Stimulated activated CD4-positive, alpha-beta T cell treated with anti-CD3 and anti-CD28 coated beads, Interleukin-1b, Interleukin-23, amount 100 ng/mL, for 1 hour (primary cell): ENCODE data around the gene NUDT22.
A peak's percentile ranks its signal among the peaks of the same experiment; 100 is the strongest.

Experiments used
- DNase-seq, 2 donors: peaks; one replicate each; pipeline ENCODE4 v3.0.0-alpha.2; 2020; ENCODE audit warnings: low read depth in 2 of 2

NUDT22 gene

DNA sequence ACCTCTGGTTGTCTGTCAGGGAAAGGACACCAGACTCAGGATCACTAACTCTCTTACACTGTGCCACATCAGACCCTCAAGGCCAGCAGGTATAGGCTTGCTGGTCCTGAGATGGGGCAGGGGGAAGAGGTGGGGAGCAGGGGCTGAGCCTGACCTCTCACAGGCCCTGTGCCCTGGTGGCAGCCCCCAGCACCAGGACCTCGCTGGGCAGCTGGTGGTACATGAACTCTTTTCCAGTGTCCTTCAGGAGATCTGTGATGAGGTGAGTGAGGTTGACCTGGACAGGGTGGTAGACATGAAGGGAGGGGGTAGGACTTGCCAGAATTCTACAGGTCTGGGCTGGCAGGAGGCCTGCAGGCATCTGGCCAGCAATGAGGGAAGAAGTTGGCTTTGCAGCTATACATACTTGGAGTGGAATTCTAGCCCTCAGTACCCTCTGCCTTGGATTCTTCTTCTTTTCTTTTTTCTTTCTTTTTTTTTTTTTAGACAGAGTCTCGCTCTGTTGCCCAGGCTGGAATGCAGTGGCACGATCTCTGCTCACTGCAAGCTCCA, 1.4 kb downstream of the NUDT22 start:
- DNase-seq: no peak

DNA sequence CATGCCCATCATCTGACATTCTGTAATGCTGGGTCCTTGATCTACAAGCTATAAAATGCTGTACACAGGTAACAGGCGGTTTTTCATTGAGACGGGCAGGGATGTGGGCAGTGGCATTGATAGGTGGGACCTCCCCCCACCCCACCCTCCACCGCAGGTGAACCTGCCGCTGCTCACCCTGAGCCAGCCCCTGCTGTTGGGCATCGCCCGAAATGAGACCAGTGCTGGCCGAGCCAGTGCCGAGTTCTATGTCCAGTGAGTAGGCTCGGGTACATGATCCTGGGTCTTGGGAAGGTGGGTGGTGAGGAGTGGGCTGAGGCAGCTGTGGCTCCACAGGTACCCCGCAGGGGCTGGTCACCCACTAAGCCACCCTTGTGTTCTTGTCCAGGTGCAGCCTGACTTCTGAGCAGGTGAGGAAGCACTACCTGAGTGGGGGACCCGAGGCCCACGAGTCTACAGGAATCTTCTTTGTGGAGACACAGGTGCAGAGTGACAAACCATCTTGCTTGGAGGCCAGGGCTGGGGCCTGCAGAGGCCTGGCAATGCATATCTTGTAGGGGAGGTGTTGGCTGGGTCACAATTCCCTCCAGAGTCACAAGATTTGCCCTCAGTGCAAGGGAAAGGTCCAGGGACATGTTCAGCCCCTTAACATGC, 3.1 kb downstream of the NUDT22 start:
- DNase-seq: no peak

DNA sequence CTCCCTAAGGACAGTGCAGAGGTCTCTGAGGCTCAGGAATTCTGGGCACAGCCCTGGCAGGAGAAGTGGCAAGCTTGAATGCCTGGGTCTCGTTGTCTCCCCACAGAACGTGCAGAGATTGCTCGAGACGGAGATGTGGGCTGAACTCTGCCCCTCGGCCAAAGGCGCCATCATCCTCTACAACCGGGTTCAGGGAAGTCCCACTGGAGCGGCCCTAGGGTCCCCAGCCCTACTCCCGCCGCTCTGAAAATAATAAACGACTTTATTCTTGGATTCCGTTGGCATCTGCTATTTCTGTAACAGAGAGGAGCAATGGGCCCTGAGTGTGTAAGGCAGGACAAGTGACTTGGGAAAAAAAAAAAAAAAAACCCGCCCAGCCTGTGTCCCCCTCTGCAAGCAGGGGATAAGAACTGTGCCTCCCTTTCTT, 3.7 kb downstream of the NUDT22 start:
- no peak for DNase-seq

DNA sequence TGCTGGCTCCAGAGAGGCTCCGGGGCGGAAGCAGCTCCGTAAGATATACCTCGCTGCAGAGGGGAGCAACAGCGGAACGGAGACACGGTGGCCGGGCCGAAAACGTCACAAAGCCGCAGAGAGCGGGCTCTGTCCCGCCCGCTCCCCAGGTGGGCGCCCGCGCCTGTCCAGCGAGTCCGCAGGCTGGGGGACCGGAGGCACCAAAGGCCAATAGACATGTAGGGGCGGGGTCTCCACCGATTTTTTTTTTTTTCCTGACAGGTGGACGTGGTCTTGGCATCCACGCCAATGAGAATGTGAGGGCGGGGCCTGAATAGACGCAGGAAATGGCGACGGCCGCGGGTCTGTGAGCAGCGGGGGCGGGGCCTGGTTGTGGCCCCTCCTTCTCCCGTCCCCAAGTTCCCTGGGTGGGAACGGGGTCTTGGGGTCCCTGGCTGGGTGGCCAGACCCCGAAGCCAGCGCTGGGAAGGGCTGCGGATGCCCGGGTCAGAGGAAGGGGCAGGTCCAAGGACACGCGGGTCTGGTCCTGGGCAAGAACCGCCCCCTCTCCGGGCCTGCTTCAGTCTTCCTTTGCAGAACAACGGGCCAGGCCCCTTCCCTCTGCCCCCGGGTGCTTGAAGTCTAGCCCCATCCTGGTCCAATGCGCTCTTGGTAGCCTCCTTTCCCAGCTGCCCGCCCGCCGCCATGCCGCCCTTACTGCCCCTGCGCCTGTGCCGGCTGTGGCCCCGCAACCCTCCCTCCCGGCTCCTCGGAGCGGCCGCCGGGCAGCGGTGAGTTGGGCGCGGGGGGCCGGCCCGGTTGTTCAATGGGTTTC, 4.3 kb downstream of the NUDT22 start, which contains the start of gene DNAJC4:
DNAJC4 (plus strand) TSS at position 378 of the 814 bp plus-strand sequence; CDS start at position 685, 307 bp downstream.
- peak; percentile 69 to 76 for DNase-seq

DNA sequence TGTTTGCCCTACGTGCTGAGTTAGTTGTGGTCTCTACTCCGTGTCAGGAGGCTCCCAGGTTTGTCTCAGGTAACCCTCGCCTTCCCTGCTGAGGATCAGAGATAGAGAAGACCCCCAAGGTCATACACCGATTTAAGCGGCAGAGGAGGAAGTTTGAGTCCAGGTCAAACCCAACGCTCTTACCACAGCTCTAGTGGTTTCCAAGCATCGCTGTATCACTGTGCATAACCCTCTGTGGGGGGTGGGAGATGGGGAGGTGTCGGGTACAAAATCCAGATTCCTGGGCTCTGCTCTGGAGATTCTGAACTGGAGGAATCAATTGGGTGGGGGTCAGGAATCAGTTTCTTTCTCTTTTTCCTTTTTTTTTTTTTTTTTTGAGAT, 4.9 kb downstream of the NUDT22 start:
- DNase-seq: no peak

DNA sequence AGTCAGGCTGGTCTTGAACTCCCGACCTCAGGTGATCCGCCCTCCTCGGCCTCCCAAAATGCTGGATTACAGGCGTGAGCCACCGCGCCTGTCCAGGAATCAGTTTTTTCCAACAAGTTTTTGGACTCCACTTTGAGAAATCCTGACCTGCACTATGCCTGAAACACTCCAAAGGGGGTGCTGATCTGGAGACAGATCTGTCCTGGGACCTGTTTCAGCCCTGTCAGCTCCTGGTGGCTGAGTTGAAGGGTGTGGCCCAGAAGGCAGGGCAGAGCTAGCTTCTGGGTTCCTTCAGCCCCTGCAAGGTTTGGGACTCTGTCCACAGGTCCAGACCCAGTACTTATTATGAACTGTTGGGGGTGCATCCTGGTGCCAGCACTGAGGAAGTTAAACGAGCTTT, 5.5 kb downstream of the NUDT22 start:
- no peak for DNase-seq

DNA sequence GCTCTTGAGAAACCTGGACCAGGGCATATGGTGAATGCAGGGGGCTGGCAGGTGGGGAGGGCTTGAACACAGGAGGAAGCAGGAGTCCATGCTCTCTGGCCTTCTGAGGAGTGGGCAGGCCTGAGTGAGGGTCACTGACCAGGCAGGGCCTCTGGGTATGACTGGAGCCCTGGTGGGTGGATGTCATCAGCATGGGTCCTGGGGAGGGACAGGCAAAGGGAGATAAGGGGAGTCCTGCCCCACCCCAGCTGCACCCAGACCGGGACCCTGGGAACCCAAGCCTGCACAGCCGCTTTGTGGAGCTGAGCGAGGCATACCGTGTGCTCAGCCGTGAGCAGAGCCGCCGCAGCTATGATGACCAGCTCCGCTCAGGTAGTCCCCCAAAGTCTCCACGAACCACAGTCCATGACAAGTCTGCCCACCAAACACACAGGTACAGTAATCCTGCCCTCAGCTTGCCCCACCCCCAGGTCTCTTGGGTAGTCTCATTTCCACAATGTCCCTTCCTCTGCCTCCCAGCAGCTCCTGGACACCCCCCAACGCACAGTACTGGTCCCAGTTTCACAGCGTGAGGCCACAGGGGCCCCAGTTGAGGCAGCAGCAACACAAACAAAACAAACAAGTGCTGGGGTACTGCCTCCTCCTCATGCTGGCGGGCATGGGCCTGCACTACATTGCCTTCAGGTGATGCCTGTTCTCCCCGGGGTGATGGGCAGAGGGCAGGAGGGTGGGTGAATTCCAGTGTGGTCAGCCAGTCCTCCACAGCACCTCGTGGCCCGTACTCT, 6.3 kb downstream of the NUDT22 start:
- DNase-seq: no peak

DNA sequence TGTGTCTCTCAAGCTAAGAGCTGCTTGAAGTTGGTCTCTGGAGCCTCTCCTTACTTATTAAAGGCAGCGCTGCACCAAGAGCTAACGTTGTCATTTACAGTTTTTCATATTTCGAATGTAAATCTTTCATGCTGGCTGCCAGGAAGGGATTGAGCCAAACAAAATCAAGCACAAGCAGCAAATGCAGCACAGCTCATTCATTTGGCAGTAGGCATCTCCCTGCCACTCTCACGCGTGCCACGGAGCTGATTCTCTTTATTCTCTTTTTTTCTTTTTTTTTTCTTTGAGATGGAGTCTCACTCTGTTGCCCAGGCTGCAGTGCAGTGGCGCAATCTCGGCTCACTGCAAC, 6.9 kb downstream of the NUDT22 start:
- DNase-seq: no peak

DNA sequence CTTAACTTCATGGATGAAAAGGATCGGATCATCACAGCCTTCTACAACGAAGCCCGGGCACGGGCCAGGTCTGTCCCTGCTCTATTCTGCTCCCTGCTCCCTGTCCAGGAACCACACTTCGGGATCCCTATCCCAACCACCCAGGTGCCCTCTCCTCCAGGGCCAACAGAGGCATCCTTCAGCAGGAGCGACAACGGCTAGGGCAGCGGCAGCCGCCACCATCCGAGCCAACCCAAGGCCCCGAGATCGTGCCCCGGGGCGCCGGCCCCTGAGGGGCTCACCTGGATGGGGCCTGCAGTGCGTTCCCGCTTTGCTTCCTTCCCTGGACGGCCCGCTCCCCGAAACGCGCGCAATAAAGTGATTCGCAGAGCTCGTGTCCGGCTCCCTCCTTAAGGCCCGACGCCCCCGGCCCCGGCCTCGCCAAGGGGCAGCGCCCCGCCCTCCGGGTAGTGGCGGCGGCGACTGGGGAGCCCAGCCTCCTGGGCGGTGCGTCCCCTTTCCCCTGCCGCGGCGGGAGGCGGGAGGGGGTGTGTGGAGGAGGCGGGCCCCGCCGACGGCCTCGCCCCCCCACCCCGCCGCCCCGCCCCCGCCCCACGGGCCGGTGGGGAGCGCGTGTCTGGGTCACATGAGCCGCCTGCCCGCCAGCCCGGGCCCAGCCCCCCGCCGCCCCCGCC, 8.0 kb downstream of the NUDT22 start, which contains the start of gene VEGFB:
VEGFB (plus strand) TSS at position 672 of the 674 bp plus-strand sequence. CDS start 250 bp downstream, outside the sequence.
- DNase-seq: no peak

DNA sequence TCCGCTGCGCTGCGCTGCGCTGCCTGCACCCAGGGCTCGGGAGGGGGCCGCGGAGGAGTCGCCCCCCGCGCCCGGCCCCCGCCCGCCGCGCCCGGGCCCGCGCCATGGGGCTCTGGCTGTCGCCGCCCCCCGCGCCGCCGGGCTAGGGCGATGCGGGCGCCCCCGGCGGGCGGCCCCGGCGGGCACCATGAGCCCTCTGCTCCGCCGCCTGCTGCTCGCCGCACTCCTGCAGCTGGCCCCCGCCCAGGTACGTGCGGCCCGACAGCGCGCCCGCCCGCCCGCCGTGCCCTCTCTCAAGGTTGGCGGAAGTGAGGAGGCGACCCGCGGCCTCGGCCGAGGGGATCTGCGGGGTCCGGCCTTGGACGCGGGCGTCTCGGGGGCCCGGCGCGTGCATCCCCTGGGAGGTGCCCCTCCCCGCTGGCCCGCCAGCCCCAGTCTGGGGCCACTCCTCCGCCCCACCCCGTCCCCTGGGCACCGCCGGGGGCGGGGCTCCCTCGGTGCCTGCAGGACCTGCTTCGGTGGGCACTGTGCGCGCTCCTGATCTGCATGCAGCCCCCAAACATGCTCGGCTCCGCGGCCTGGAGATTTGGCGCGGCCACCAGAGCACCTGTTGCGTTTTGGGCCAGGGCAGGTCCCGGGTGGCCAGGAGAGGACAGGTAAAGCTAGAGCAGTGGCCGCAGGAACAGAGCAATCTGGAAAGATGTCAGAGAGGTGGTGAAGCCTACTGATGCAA, 8.7 kb downstream of the NUDT22 start:
- no peak for DNase-seq

DNA sequence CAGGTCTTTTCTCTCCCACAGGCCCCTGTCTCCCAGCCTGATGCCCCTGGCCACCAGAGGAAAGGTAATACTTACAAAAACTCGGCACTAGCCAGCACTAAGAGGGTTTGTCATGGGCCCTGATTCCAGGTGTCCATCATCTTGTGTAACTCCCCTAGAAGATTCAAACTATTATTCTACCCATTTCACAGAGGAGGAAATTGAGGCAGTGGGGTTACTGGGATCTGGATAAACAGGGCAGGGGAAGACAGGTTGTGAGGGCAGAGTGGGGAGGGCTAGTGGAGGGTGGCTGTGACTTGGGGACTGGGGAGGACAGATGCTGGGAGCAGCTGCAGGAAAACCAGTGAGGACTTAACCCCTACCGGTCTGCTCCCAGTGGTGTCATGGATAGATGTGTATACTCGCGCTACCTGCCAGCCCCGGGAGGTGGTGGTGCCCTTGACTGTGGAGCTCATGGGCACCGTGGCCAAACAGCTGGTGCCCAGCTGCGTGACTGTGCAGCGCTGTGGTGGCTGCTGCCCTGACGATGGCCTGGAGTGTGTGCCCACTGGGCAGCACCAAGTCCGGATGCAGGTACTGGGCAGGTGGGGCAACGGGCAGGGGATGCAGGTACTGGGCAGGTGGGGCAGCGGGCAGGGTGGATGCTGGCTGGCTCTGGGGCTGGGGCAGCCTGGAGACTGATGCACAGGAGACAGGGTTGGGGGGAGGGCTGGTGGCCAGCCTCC, 9.5 kb downstream of the NUDT22 start:
- DNase-seq: no peak

DNA sequence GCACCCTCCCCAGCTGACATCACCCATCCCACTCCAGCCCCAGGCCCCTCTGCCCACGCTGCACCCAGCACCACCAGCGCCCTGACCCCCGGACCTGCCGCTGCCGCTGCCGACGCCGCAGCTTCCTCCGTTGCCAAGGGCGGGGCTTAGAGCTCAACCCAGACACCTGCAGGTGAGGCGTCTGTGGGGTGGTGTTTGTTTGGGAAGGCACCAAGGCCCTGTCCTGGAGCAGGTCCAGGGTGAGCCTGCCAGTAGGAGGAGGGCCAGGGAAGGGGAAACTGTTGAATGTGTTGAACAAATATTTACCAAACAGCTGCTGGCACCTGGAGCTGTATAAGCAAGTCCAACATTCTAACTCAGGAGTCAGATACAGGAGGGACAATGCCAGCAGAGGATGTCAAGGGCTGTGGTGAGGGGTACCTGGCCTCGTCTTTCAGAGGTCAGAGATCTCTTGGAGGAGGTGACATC, 11.4 kb downstream of the NUDT22 start:
- no peak for DNase-seq

DNA sequence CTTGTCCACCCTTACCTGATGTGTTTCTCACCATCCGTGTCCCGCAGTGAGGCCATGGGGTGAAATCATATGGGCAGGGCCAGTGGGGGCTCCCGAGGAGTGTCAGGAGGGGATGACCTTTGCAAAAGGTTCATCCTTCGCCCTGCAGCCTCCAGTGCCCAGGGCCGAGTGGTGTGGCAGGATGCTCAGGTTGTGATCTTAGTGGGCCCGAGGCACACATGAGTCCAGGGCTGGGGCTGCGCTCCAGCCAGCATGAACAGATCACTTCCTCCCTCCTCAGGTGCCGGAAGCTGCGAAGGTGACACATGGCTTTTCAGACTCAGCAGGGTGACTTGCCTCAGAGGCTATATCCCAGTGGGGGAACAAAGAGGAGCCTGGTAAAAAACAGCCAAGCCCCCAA, 12.0 kb downstream of the NUDT22 start:
- no peak for DNase-seq

DNA sequence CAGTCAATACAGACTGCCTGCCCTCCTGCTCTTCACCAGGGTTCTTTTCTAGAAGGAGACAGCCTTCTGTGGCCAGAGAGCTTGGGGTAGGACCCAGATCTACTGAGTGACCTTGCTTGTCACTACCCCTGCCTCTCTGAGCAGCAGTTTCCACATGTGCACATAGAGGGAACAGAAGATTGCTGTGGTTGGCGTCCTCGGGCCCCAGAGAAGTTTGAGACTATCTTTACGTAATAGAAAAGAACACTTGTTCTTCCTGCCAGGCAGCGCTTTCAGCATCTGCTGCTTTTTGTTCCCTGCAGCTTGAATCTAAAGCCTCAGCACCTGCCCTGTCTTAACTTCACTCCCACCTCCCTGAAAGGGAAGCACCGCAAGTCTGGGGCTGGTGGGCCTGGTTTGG, 12.9 kb downstream of the NUDT22 start:
- no peak for DNase-seq

DNA sequence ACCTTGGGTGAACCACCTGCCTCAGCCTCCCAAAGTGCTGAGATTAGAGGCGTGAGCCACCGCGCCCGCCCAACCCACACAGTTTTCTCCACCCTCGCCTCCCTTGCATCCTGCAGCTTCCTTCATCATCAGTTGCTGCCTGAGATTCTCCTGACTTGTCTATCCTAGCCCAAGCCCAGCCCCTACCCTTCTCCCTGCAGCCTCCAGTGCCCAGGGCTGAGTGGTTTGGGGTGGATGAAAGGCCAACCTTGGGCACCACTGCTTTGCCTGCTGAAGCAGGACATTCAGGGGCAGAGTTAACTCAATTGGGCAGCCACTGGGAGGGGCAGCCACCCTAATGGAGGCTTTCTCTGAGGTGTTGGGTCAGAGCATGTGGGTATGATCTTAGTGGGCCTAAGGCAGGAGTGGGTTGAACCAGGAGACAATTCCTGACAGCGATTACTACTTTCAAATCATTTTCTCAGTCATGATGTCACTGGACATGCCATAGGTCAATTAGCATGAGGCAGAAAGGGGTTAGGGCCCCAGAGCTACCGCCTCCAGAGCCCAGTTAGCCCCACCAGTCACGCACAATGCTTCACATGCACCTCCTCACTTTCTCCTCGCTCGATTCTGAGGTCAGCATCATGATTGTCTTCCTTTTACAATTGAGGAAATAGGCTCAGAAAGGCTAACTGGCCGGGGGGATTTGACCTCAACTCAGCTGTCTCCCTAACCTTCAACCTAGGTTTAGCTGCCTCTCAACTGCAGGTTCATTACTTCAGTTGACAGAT, 13.8 kb downstream of the NUDT22 start:
- DNase-seq: no peak

DNA sequence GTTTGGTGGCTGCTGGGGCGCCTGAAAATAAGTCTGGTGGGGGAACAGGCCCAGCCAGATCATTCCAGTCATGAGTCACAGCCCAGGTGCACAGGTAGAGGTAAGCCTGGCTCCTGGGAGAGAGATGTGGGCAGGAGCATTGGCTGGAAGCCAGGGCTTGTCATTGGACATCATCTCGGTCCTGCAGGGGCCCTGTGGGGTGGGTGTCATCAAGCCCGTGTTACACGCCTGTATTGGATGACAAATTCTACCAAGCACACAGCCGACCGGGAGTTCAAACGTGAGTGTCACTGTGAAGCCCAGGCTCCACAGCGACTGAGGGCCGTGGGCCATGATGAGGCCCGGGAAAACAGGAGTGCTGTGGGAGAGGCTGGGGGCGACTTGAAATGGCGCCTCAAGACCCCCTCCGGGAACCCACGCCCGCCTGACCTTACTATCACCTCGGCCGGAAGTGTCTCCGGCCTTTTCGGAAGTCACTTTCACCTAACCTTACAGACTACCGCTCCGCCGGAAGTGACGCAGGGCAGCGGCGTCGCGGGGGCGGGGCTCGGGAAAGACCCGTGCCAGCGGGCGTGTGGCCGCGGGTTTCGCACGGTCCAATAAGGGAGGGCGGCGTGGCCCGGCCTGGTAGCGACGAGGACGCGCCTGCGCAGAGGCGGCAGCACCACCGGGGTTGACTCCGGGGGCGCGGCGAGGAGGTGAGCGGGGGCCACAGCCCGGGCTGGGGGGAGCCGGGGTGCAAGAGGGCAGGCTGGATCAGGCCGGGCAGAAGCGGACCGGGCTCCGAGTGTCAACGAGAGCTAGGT, 14.6 kb downstream of the NUDT22 start, which contains the start of gene FKBP2:
FKBP2 (plus strand) TSS at position 661 of the 806 bp plus-strand sequence. CDS start 1,293 bp downstream, outside the sequence.
- peak; percentile 95 to 96 for DNase-seq

DNA sequence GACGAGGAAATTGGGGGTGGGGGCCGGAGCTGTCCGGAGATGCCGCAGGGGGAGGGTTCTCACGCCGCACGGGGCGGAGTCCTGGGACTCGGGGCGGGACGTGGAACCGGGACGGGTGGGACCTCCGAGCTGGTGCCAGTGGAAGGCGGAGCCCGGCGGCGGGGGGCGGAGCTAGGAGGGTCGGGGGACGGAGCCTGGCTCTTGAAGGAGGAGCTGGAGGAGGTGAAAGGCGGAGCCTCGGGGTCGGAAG, 15.1 kb downstream of the NUDT22 start:
- no peak for DNase-seq
